Ovary (tissue), 3 donors: ENCODE measurements around the gene GPAM.

Source experiments
- CTCF ChIP-seq, 3 donors: fragments of 450-650 bp in 2 of 3; fragments of 200-600 bp in 1 of 3; IDR thresholded peaks; one replicate each; pipeline versions ENCODE4 v1.5.1 to v1.8.0; 2016 to 2022; ENCODE audit warnings: antibody characterized with exemption in 3 of 3, mild to moderate bottlenecking in 1 of 3
- EP300 ChIP-seq: sonication (generic); formaldehyde crosslinking; IDR thresholded peaks from one replicate; pipeline ENCODE4 v1.6.1; 2017; ENCODE audit warnings: antibody characterized with exemption
- POLR2A ChIP-seq: fragments of 450-650 bp; IDR thresholded peaks from one replicate; pipeline ENCODE4 v1.6.1; 2017; ENCODE audit warnings: antibody characterized with exemption, mild to moderate bottlenecking, moderate library complexity
- donor health status: DM: no; HTN: no; CAD: no.

DNA sequence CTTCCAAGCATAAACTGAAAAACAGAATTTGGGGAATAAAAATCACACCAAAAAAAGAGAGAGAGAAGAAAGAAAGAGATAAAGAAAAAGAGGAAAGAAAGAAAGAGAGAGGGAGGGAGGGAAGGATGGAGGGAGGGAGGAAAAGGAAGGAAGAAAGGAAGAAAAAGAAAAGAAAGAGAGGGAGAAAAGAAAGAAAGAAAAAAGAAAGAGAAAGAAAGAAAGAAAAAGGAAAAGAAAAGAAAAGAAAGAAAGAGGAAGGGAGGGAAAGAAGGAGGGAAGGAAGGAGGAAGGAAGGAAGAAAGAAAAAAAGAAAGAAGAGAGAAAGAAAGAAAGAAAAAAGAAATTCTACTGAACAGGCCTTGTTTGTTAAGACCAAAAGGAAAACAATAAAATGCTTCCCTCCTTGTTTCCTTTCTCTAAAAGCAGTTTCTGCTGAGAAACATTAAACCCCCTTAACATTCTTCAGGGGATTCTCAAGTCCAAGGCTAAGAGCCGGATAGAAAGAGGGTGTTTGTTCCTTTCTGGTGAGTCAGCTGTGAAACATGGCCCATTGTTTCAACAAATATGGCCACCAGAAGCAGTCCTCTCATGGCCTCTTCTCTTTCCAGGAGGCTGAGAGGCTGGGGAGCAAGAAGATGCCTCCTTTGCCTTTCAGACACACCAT lies 46.9 kb upstream of the GPAM start:
- TF ChIP-seq POLR2A (no peak), CTCF (IDR thresholded peaks at IDR 0.05) (no peak), EP300 (no peak)
